Stomach smooth muscle (tissue), 2 donors: Measurements from ENCODE around the gene ABT1.
A peak's percentile ranks its signal among the peaks of the same experiment; 100 is the strongest.

Experiments used
- H3K27ac ChIP-seq: one replicate; pipeline ENCODE4 v1.7.0; 2013; ENCODE audit warnings: mild to moderate bottlenecking, low read length, inconsistent platforms
- H3K27me3 ChIP-seq, 2 donors: one replicate each; pipeline ENCODE4 v1.7.0; 2013; ENCODE audit warnings: low read length in 2 of 2; ENCODE audit not compliant: insufficient read depth in 2 of 2, control insufficient read depth in 1 of 2
- H3K36me3 ChIP-seq, 2 donors: one replicate each; pipeline ENCODE4 v1.7.0; 2013; ENCODE audit warnings: low read length in 2 of 2; ENCODE audit not compliant: control insufficient read depth in 2 of 2, insufficient read depth in 2 of 2
- H3K4me1 ChIP-seq: one replicate; pipeline ENCODE4 v1.7.0; 2013; ENCODE audit warnings: low read length; ENCODE audit not compliant: control insufficient read depth, insufficient read depth
- H3K4me3 ChIP-seq, 2 donors: one replicate each; pipeline ENCODE4 v1.7.0; 2013; ENCODE audit warnings: low read length in 2 of 2
- H3K9ac ChIP-seq, 2 donors: one replicate each; pipeline ENCODE4 v1.7.0; 2013; ENCODE audit warnings: low read length in 2 of 2, mild to moderate bottlenecking in 1 of 2
- H3K9me3 ChIP-seq, 2 donors: one replicate each; pipeline ENCODE4 v1.7.0; 2013; ENCODE audit warnings: low read length in 2 of 2; ENCODE audit not compliant: control insufficient read depth in 2 of 2
- donor health status: healthy.
- donor health status: Pancreatic carcinoma.

Gene ABT1

DNA sequence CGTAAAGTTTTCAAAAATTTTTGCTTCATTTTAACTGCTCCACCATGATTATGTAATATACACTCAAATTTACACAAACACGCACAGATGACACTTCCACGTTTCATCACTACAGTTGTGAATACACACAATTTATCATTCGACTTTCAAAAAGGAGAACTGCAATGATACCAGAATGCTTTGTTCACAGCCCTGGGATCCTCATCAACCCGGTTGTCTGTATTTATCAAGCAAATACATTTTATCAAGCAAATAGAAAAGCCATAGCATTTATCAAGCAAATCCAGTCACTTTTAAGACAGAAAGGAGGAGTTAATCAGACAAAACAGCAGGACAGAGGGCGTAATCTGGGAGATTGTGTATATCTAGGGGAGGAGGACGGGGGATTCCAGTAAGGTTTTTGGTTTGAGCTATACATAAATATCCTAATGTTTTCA is 20.3 kb upstream of the ABT1 start:
- peaks cover 4% of the 10 kb centered on the region for H3K4me1 ChIP-seq
- H3K27ac ChIP-seq, result no peak overlapping the region
- H3K4me3 ChIP-seq, result no peak overlapping the region
- peaks cover 19 to 24% of the 10 kb centered on the region in 2 donors for H3K27me3 ChIP-seq
- H3K9me3 ChIP-seq, result peaks cover 3 to 6% of the 10 kb centered on the region in 2 donors
- no peak overlapping the region for H3K9ac ChIP-seq
- no peaks in the 10 kb centered on the region for H3K36me3 ChIP-seq

DNA sequence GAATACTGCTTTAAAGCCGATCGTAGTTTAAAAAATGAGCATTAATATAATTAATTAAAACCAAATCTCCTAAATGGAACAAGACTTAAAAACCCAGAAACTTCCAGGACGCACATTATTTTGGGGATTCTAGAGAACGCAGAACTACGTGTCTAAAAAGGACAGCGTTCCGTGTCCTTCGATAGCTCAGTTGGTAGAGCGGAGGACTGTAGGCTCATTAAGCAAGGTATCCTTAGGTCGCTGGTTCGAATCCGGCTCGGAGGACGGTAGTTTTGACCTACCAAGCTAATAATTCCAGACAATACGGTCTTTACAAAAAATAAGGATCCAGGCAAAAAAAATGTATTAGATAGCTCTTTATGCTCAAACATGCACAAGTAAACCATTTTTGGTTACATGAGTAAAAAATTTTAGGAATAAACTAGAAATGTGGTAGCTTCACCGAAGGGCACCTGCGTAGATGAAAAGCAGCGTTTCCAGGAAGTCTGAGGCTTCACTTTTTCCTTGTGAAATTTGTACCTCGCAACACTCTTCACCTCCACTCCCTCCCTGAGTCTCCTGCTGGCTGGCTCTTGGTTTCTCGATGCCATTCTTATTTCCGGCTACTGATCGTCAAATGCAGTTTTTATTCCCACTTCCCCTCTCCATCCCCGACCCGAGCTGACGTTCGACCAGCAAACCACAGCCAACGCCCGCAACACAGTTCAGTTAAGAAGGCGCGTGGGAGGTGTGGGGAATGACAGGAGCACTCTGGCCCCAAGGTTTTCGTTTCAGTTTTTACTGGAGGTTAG is 19.6 kb upstream of the ABT1 start:
- Histone ChIP-seq H3K27ac (no peak overlapping the region), H3K9ac (no peak overlapping the region), H3K9me3 (peaks cover 3 to 6% of the 10 kb centered on the region in 2 donors), H3K27me3 (peaks cover 19 to 24% of the 10 kb centered on the region in 2 donors), H3K36me3 (no peaks in the 10 kb centered on the region), H3K4me1 (peaks cover 2% of the 10 kb centered on the region), H3K4me3 (peak overlapping the region in 1 of 2 donors; percentile 17)

GRCh38 chr6:26577720-26578072 is 19.1 kb upstream of the ABT1 start:
- Histone ChIP-seq H3K36me3 (no peaks in the 10 kb centered on the region), H3K27me3 (peaks cover 19 to 24% of the 10 kb centered on the region in 2 donors), H3K4me1 (no peaks in the 10 kb centered on the region), H3K4me3 (peak overlapping the region in 1 of 2 donors; percentile 17), H3K27ac (no peak overlapping the region), H3K9ac (no peak overlapping the region), H3K9me3 (peaks cover 3 to 6% of the 10 kb centered on the region in 2 donors)

- Histone ChIP-seq H3K9me3 (peaks cover 3 to 6% of the 10 kb centered on the region in 2 donors), H3K9ac (no peak overlapping the region), H3K27ac (no peak overlapping the region), H3K4me3 (no peak overlapping the region), H3K27me3 (peaks cover 19 to 25% of the 10 kb centered on the region in 2 donors), H3K36me3 (no peaks in the 10 kb centered on the region), H3K4me1 (no peaks in the 10 kb centered on the region)
These were observed 18.5 kb upstream of the ABT1 start for GRCh38 chr6:26578279-26578678.

DNA sequence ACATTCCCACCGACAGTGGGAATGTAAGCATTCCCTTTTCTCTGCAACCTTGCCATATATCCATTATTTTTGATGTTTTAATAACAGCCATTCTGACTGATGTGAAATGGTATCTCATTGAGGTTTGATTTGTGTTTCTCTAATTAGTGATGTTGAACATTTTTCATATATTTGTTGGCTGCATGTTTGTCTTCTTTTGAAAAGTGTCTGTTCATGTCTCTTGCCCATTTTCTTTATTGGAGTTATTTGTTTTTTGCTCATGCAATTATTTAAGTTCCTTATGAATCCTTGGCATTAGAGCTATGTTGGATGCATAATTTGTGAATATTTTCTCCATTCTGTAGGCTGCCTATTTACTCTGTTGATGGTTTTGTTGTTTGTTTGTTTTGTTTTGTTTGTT is 18.0 kb upstream of the ABT1 start:
- peaks cover 19 to 30% of the 10 kb centered on the region in 2 donors for H3K27me3 ChIP-seq
- no peak overlapping the region for H3K9ac ChIP-seq
- H3K27ac ChIP-seq, result no peak overlapping the region
- no peaks in the 10 kb centered on the region for H3K4me1 ChIP-seq
- no peaks in the 10 kb centered on the region for H3K36me3 ChIP-seq
- H3K4me3 ChIP-seq, result no peak overlapping the region
- H3K9me3 ChIP-seq, result peaks cover 3 to 6% of the 10 kb centered on the region in 2 donors

- Histone ChIP-seq H3K36me3 (no peaks in the 10 kb centered on the region), H3K27me3 (peaks cover 23 to 29% of the 10 kb centered on the region in 2 donors), H3K27ac (no peak overlapping the region), H3K4me1 (no peaks in the 10 kb centered on the region), H3K9ac (no peak overlapping the region), H3K9me3 (peaks cover 3 to 6% of the 10 kb centered on the region in 2 donors), H3K4me3 (no peak overlapping the region)
These were observed 15.4 kb upstream of the ABT1 start for GRCh38 chr6:26581164-26581915.

GRCh38 chr6:26588965-26589364 is 7.8 kb upstream of the ABT1 start:
- H3K36me3 ChIP-seq, result no peaks in the 10 kb centered on the region
- no peak overlapping the region for H3K4me3 ChIP-seq
- H3K9ac ChIP-seq, result no peak overlapping the region
- no peaks in the 10 kb centered on the region for H3K4me1 ChIP-seq
- no peaks in the 10 kb centered on the region for H3K9me3 ChIP-seq
- H3K27me3 ChIP-seq, result peaks cover 19 to 31% of the 10 kb centered on the region in 2 donors
- H3K27ac ChIP-seq, result no peak overlapping the region

DNA sequence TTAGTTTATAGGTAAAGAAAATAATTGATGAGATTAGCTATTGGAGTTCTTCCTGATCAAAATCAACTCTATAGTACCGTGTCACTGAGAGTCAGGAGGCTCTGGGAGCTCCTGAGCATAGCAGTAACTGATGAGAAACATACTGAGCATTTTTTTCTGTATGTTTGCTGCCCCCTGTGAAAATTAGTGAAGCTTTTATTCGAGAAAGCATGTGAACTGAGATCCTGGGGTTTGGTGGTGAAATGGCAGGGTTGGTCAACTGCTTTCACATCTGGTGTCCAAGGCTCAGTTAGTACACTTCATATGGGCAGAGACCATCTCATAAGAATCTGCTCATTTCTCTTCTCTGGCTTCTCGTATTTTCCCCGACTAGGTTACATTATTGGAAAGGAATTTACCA is 4.1 kb upstream of the ABT1 start:
- H3K4me1 ChIP-seq, result peaks cover 14% of the 10 kb centered on the region
- H3K4me3 ChIP-seq, result no peak overlapping the region
- H3K36me3 ChIP-seq, result no peaks in the 10 kb centered on the region
- no peaks in the 10 kb centered on the region for H3K9me3 ChIP-seq
- H3K27me3 ChIP-seq, result peaks cover 20 to 28% of the 10 kb centered on the region in 2 donors
- H3K27ac ChIP-seq, result no peak overlapping the region
- H3K9ac ChIP-seq, result no peak overlapping the region

DNA sequence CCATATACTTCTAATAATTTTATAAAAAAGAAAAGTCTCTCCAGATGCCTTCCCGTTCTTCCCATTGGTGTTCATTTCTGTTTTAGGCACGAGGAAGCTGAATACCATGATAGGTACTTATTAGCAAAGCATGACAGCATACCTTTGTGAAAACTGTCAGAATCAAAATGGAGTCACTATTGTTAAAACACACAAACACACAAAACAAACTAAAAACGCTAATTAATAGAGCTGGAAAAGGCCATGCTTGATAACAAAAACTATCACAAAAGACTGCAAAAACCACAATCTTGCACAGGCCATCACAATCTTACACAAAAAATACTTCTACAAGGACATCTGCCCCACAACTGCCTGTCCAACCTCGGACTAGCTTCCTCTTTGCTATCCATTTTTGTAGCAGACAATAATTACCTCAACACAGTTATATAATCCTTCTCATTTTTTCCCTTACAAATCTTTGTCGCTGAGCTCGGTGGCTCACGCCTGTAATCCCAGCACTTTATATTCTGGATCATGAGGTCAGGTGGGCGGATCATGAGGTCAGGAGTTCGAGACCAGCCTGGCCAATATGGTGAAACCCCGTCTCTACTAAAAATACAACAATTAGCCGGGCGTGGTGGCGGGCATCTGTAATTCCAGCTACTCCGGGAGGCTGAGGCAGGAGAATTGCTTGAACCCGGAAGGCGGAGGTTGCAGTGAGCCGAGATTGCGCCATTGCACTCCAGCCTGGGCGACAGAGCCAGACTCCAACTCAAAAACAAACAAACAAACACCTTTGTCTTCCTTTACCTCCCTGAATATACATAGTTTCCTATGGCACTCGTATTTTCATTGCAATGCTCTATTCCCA is 3.2 kb upstream of the ABT1 start:
- Histone ChIP-seq H3K27ac (no peak overlapping the region), H3K9me3 (no peaks in the 10 kb centered on the region), H3K36me3 (peaks cover 5 to 6% of the 10 kb centered on the region in 2 donors), H3K4me3 (no peak overlapping the region), H3K9ac (no peak overlapping the region), H3K27me3 (peaks cover 20 to 28% of the 10 kb centered on the region in 2 donors), H3K4me1 (peaks cover 19% of the 10 kb centered on the region)

DNA sequence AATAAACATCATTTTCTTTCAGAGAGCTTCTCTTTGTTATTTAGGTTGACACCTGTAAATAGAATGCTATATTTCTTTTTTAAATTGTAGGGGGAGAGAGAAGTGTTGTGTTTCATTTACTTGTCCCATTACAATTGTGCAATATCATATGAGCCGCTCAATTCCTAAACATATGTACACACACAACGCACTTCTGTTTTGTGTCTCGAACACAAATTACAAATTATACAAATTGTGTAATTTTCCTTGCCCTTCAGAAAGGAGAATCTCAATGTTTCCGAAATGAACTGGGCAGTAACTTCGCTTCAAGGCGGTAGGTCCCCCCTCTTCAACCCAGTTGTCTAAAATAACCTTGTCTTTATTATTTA is 2.6 kb upstream of the ABT1 start:
- no peak overlapping the region for H3K27ac ChIP-seq

More for the DNA sequence above, 2.6 kb upstream of the ABT1 start:
- Histone ChIP-seq H3K9ac (no peak overlapping the region), H3K9me3 (no peaks in the 10 kb centered on the region), H3K4me1 (peaks cover 19% of the 10 kb centered on the region), H3K36me3 (peaks cover 5 to 9% of the 10 kb centered on the region in 2 donors), H3K27me3 (peaks cover 20 to 28% of the 10 kb centered on the region in 2 donors), H3K4me3 (no peak overlapping the region)
